ENCODE results near the gene DDIT3. TPM values are rescaled to one million over a fixed set of nuclear protein-coding genes. Genes with fewer than 3 reads are reported as not detected.

DDIT3 gene
- total RNA-seq, 1 donor from 2014 or later = 22.0 TPM

- intact Hi-C loops (cut with micrococcal nuclease) = loop anchor here (1.0 kb wide), 10 partner anchors 27 to 267 kb away; partner anchors contain the start of genes CDK4, DDIT3, GLI1 and PIP4K2C
These were observed 27.1 kb upstream of the DDIT3 start for GRCh38 chr12:57547288-57548012.

- intact Hi-C loops (cut with micrococcal nuclease) = loop anchor here (1.0 kb wide), 10 partner anchors 26 to 266 kb away; partner anchors contain the start of genes CDK4, DDIT3, GLI1 and PIP4K2C
These were observed 26.3 kb upstream of the DDIT3 start, which contains the start of gene DCTN2 for GRCh38 chr12:57546438-57547287. Gene DCTN2, minus strand, starts transcription at chr12:57547192. Its CDS starts 129 bp downstream, at chr12:57547063.

GRCh38 chr12:57545809-57546437 is 25.6 kb upstream of the DDIT3 start:
- intact Hi-C loops (cut with micrococcal nuclease) = no loop called here

- intact Hi-C loops (cut with micrococcal nuclease) = no loop called here
These were observed 23.3 kb upstream of the DDIT3 start for GRCh38 chr12:57543581-57543980.

GRCh38 chr12:57541717-57542116 is 21.4 kb upstream of the DDIT3 start:
- intact Hi-C loops (cut with micrococcal nuclease) = no loop called here

- intact Hi-C loops (cut with micrococcal nuclease) = no loop called here
These were observed 20.7 kb upstream of the DDIT3 start for GRCh38 chr12:57541001-57541400.

GRCh38 chr12:57539134-57539768 is 18.9 kb upstream of the DDIT3 start:
- intact Hi-C loops (cut with micrococcal nuclease) = no loop called here

- intact Hi-C loops (cut with micrococcal nuclease) = no loop called here
These were observed 16.3 kb upstream of the DDIT3 start for GRCh38 chr12:57536597-57536942.

- intact Hi-C loops (cut with micrococcal nuclease) = no loop called here
These were observed 15.7 kb upstream of the DDIT3 start for GRCh38 chr12:57535764-57536596.

GRCh38 chr12:57534991-57535543 is 14.8 kb upstream of the DDIT3 start:
- intact Hi-C loops (cut with micrococcal nuclease) = no loop called here

- intact Hi-C loops (cut with micrococcal nuclease) = no loop called here
These were observed 13.9 kb upstream of the DDIT3 start for GRCh38 chr12:57534250-57534649.

GRCh38 chr12:57533108-57533507 is 12.8 kb upstream of the DDIT3 start:
- intact Hi-C loops (cut with micrococcal nuclease) = no loop called here

GRCh38 chr12:57531836-57532235 is 11.5 kb upstream of the DDIT3 start:
- intact Hi-C loops (cut with micrococcal nuclease) = no loop called here

- intact Hi-C loops (cut with micrococcal nuclease) = no loop called here
These were observed 10.3 kb upstream of the DDIT3 start for GRCh38 chr12:57530396-57531142.

- intact Hi-C loops (cut with micrococcal nuclease) = loop anchor here (10.0 kb wide), 1 partner anchor 1425 kb away; the partner anchor contains the start of gene PA2G4
These were observed 9.5 kb upstream of the DDIT3 start for GRCh38 chr12:57529831-57530230.

- intact Hi-C loops (cut with micrococcal nuclease) = loop anchor here (10.0 kb wide), 1 partner anchor 1424 kb away; the partner anchor contains the start of gene PA2G4
These were observed 8.7 kb upstream of the DDIT3 start for GRCh38 chr12:57528831-57529555.

GRCh38 chr12:57528176-57528575 is 7.9 kb upstream of the DDIT3 start:
- intact Hi-C loops (cut with micrococcal nuclease) = loop anchor here (10.0 kb wide), 1 partner anchor 1423 kb away; the partner anchor contains the start of gene PA2G4

- intact Hi-C loops (cut with micrococcal nuclease) = loop anchor here (10.0 kb wide), 1 partner anchor 1422 kb away; the partner anchor contains the start of gene PA2G4
These were observed 6.9 kb upstream of the DDIT3 start for GRCh38 chr12:57527184-57527583.

Data from T-helper 1 cell treated with Interleukin-12 subunit alpha and Interleukin-12 subunit beta and Interleukin-4 antibody, amounts not matched to agents 30 ng/mL and 1 ng/mL, for 36 hours (primary cell).